ENCODE measurements around the gene SSB.

GRCh38 chr2:169771612-169772011 lies 27.1 kb upstream of the SSB start:
- TF ChIP-seq CTCF (IDR thresholded peaks at IDR 0.05): no peak
- TF ChIP-seq POLR2AphosphoS5 (IDR thresholded peaks at IDR 0.05): no peak
- TF ChIP-seq POLR2A (IDR thresholded peaks at IDR 0.05): no peak
- TF ChIP-seq EP300 (IDR thresholded peaks at IDR 0.05): no peak
